Fibroblast of pulmonary artery (primary cell): ENCODE results near the gene FAM241A.
A peak's percentile ranks its signal among the peaks of the same experiment; 100 is the strongest.
"Not testable (repeated sequence)": the region's sequence is repeated elsewhere in the genome, so short reads cannot be mapped to it uniquely, and the experiment has no call there.

Experiments
- DNase-seq: peaks from one replicate; pipeline ENCODE4 v3.0.0-alpha.2; 2010; ENCODE audit warnings: low read depth
- H3K4me3 ChIP-seq: replicated peaks from 2 replicates; pipeline ENCODE4 v1.5.1; 2011; ENCODE audit warnings: low read depth, mild to moderate bottlenecking, control low read depth, low read length, moderate library complexity
- TF ChIP-seq, protein P1 (sequence below): IDR thresholded peaks from 2 replicates; pipeline ENCODE4 v1.5.1; 2011; ENCODE audit warnings: mild to moderate bottlenecking, control low read depth, low read length, inconsistent platforms; ENCODE audit errors: missing control alignments

Gene FAM241A

DNA sequence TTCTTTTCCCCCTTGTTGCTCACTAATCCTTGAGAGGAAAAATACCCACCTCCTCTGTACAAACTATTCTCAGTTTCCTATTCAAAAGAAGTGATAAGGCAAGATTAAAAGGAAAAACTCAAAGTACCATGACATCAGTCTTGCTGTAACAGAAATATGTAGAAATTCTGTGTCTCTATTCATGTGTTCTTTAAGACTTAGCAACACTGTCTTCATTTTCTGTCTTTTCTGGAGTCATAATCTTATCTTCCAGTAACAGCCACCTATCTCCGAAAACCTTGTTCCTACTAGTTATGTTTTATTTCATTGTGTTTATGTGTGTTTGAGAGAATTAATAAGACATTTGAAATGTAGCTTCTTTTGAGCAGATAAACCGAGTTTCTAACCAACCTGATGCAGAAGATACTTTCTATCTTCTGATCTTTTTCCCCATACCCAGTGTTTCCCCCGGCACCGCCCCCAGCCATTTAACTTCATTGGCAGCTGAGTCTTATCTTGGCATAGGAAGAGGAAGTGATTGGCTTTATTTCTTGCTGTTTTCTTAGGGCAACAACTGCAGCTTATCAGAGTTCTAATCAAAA lies 8.0 kb downstream of the FAM241A start:
- no peak overlapping the region for H3K4me3 ChIP-seq
- TF ChIP-seq, protein P1, sequence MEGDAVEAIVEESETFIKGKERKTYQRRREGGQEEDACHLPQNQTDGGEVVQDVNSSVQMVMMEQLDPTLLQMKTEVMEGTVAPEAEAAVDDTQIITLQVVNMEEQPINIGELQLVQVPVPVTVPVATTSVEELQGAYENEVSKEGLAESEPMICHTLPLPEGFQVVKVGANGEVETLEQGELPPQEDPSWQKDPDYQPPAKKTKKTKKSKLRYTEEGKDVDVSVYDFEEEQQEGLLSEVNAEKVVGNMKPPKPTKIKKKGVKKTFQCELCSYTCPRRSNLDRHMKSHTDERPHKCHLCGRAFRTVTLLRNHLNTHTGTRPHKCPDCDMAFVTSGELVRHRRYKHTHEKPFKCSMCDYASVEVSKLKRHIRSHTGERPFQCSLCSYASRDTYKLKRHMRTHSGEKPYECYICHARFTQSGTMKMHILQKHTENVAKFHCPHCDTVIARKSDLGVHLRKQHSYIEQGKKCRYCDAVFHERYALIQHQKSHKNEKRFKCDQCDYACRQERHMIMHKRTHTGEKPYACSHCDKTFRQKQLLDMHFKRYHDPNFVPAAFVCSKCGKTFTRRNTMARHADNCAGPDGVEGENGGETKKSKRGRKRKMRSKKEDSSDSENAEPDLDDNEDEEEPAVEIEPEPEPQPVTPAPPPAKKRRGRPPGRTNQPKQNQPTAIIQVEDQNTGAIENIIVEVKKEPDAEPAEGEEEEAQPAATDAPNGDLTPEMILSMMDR, result no peak
- no peak for DNase-seq

DNA sequence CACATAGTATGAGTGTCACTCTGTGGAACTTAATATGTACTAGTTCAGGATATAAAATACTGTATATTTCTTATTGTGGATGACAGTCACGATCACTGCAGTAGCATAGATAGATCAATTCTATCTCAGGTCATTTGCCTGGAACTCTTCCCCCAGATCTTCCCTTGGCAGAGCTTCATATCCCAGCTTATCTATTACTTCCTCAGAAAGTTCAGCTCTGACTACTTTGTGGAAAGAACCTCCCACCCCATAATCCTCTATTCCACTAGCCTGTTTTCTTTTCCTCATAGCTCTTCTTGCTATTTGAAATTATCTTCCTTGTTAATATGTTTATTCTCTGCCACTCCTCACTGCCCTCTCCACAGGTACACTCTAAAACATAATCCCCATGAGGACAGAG lies 10.9 kb downstream of the FAM241A start:
- TF ChIP-seq, protein P1, result no peak
- DNase-seq, result no peak
- H3K4me3 ChIP-seq, result no peak overlapping the region

GRCh38 chr4:112156553-112156952 lies 11.3 kb downstream of the FAM241A start:
- H3K4me3 ChIP-seq, result no peak overlapping the region
- TF ChIP-seq, protein P1, result no peak
- no peak for DNase-seq

DNA sequence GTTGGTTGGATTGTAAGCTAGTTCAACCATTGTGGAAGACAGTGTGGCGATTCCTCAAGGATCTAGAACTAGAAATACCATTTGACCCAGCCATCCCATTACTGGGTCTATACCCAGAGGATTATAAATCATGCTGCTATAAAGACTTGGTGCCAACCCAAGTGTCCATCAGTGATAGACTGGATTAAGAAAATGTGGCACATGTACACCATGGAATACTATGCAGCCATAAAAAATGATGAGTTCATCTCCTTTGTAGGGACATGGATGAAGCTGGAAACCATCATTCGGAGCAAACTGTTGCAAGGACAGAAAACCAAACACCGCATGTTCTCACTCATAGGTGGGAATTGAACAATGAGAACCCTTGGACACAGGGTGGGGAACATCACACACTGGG lies 18.5 kb downstream of the FAM241A start:
- DNase-seq, H3K4me3 ChIP-seq: not testable (repeated sequence)

DNA sequence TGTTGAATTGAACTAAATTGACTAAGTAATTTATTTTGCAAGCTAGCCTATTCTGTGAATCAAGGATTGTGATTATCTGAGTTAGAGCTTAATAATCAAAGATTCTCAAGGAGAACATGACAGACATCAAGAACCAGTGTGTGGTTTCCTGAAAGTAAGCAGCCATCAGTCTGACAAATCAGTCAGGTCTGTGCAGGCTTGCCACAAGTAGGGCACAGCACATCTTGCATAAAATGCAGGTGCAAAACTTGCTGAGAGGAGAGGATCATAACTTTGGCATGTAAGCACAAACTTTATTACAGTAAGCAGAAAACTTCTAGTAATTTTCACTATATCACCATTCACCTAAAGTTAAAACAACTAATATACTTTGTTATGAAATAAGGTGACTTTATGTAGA lies 22.5 kb downstream of the FAM241A start:
- TF ChIP-seq, protein P1, result no peak
- H3K4me3 ChIP-seq, result no peak overlapping the region
- no peak for DNase-seq

DNA sequence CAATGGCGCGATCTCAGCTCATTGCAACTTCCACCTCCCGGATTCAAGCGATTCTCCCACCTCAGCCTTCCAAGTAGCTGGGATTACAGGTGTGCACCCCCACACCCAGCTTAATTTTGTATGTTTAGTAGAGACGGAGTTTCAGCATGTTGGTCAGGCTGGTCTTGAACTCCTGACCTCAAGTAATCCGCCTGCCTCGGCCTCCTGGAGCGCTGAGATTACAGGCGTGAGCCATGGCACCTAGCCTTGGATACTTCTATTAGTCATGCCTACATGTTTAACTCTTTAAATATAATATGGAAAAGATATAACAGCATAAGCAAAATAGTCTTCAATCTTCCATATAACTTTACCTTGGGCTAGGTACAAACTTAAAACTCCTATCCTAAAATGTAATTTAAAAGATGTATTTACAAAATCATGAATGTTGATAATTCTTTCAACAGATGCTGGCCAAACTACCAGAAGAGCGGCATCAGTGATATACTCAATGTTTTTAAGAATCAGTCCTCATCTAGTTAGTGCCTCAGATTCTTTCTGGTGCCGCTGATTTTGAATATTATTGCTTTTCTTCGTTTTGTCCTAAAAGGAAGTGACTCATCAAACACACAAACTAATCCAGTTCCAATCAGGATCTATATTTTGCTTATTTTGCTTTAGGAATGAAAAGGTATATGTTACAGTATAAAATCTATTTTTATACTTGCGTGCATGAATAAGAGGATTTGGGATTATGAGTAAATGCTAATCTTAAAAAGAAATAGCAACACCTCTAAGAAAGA lies 23.7 kb downstream of the FAM241A start:
- no peak overlapping the region for H3K4me3 ChIP-seq
- TF ChIP-seq, protein P1, result no peak
- DNase-seq, result no peak

GRCh38 chr4:112170451-112170993 lies 25.3 kb downstream of the FAM241A start:
- TF ChIP-seq, protein P1, result no peak
- H3K4me3 ChIP-seq, result no peak overlapping the region
- DNase-seq, result peak; percentile 88

GRCh38 chr4:112171051-112171763 lies 26.0 kb downstream of the FAM241A start:
- DNase-seq, H3K4me3 ChIP-seq: not testable (repeated sequence)
